ENCODE data around the gene LRRC4C.

- TF ChIP-seq CTCF (IDR thresholded peaks at IDR 0.05) (no peak), POLR2A (IDR thresholded peaks at IDR 0.05) (no peak)
These were observed 153.0 kb downstream of the LRRC4C start for GRCh38 chr11:41306431-41306830.

All from Peyer's patch (tissue), 4 donors.